ENCODE results near the gene FAAP24.
A peak's percentile ranks its signal among the peaks of the same experiment; 100 is the strongest.
"Not testable (repeated sequence)": the region's sequence is repeated elsewhere in the genome, so short reads cannot be mapped to it uniquely, and the experiment has no call there.

FAAP24 gene

GRCh38 chr19:32936065-32936464, 36.0 kb upstream of the FAAP24 start:
- DNase-seq (ENCODE audit: low read depth, low spot score): no peak
- in situ Hi-C loops (cut with HindIII; ENCODE audit: low sequenced_read_pairs): no loop called here
- TF ChIP-seq CTCF (IDR thresholded peaks at IDR 0.05; ENCODE audit: low read depth, low read length): no peak
- H3K4me3 ChIP-seq (ENCODE audit: low read depth, low read length): no peak overlapping the region

GRCh38 chr19:32941273-32941672, 30.8 kb upstream of the FAAP24 start:
- in situ Hi-C loops (cut with HindIII; ENCODE audit: low sequenced_read_pairs); H3K4me3 ChIP-seq (ENCODE audit: low read depth, low read length); DNase-seq (ENCODE audit: low read depth, low spot score): not testable (repeated sequence)

- H3K4me3 ChIP-seq (ENCODE audit: low read depth, low read length): no peak overlapping the region
- no peak for TF ChIP-seq CTCF (IDR thresholded peaks at IDR 0.05; ENCODE audit: low read depth, low read length)
- in situ Hi-C loops (cut with HindIII; ENCODE audit: low sequenced_read_pairs): no loop called here
- no peak for DNase-seq (ENCODE audit: low read depth, low spot score)
Measured at GRCh38 chr19:32945260-32945659, 26.8 kb upstream of the FAAP24 start.

- no peak for TF ChIP-seq CTCF (IDR thresholded peaks at IDR 0.05; ENCODE audit: low read depth, low read length)
- in situ Hi-C loops (cut with HindIII; ENCODE audit: low sequenced_read_pairs): no loop called here
- no peak for DNase-seq (ENCODE audit: low read depth, low spot score)
- no peak overlapping the region for H3K4me3 ChIP-seq (ENCODE audit: low read depth, low read length)
Measured at GRCh38 chr19:32966750-32967149, 5.3 kb upstream of the FAAP24 start.

- no peak for TF ChIP-seq CTCF (IDR thresholded peaks at IDR 0.05; ENCODE audit: low read depth, low read length)
- DNase-seq (ENCODE audit: low read depth, low spot score): no peak
- no peak overlapping the region for H3K4me3 ChIP-seq (ENCODE audit: low read depth, low read length)
- in situ Hi-C loops (cut with HindIII; ENCODE audit: low sequenced_read_pairs): no loop called here
Measured at GRCh38 chr19:32969549-32969948, 2.5 kb upstream of the FAAP24 start.

- no peak for TF ChIP-seq CTCF (IDR thresholded peaks at IDR 0.05; ENCODE audit: low read depth, low read length)
- DNase-seq (ENCODE audit: low read depth, low spot score): no peak
- in situ Hi-C loops (cut with HindIII; ENCODE audit: low sequenced_read_pairs): no loop called here
- H3K4me3 ChIP-seq (ENCODE audit: low read depth, low read length): peak overlapping the region; percentile 93
Measured at GRCh38 chr19:32971012-32971595, 938 bp upstream of the FAAP24 start.

GRCh38 chr19:32976223-32976805, 4.3 kb downstream of the FAAP24 start:
- DNase-seq (ENCODE audit: low read depth, low spot score): peak; percentile 73
- peak; percentile 82 for TF ChIP-seq CTCF (IDR thresholded peaks at IDR 0.05; ENCODE audit: low read depth, low read length)
- H3K4me3 ChIP-seq (ENCODE audit: low read depth, low read length): no peak overlapping the region
- in situ Hi-C loops (cut with HindIII; ENCODE audit: low sequenced_read_pairs): no loop called here

Measured in astrocyte of the spinal cord (primary cell).